Fibroblast of the aortic adventitia (primary cell): ENCODE data around the gene ZSCAN10. TPM values are rescaled to one million over a fixed set of nuclear protein-coding genes. Genes with fewer than 3 reads are reported as not detected.
"Not testable (repeated sequence)": the region's sequence is repeated elsewhere in the genome, so short reads cannot be mapped to it uniquely, and the experiment has no call there.

ENCODE experiments used
- DNase-seq: peaks from one replicate; pipeline ENCODE4 v3.0.0-alpha.2; 2010; ENCODE audit warnings: low read depth
- H3K4me3 ChIP-seq: 2 replicates; pipeline ENCODE4 v1.5.1; 2011; ENCODE audit warnings: low read depth, mild to moderate bottlenecking, control low read depth, low read length, moderate library complexity
- total RNA-seq: library from RNA; depleted of rRNA; stranded (reverse); fragments of >200 nt; gene quantifications from 2 replicates; pipeline ENCODE4 v1.2.3, GENCODE V29; 2012; ENCODE audit warnings: low replicate concordance
- TF ChIP-seq, protein P1 (sequence below): IDR thresholded peaks from 2 replicates; pipeline ENCODE4 v1.5.1; 2011; ENCODE audit warnings: mild to moderate bottlenecking, low read length, control low read depth, inconsistent platforms; ENCODE audit not compliant: insufficient read depth

ZSCAN10 gene
- total RNA-seq, 1 donor = not detected

DNA sequence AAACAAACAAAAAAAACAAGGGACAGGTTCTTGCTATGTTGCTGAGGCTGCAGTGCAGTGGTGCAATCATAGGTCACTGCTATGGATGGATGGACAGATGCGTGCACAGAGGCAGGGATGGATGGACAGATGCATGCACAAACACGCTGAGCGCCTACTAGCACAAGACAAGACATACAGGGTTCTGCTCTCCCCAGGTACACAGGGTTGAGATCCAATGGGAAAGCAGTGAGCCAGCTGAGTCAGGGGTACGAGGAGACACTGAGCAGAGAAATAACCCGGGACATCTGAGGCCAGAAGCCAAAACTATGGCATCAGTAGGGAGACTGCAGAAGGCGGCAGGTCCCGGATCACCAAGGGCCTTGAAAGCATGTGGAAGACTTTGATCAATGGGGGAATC, 27.4 kb downstream of the ZSCAN10 start:
- no peak for DNase-seq
- TF ChIP-seq, protein P1, sequence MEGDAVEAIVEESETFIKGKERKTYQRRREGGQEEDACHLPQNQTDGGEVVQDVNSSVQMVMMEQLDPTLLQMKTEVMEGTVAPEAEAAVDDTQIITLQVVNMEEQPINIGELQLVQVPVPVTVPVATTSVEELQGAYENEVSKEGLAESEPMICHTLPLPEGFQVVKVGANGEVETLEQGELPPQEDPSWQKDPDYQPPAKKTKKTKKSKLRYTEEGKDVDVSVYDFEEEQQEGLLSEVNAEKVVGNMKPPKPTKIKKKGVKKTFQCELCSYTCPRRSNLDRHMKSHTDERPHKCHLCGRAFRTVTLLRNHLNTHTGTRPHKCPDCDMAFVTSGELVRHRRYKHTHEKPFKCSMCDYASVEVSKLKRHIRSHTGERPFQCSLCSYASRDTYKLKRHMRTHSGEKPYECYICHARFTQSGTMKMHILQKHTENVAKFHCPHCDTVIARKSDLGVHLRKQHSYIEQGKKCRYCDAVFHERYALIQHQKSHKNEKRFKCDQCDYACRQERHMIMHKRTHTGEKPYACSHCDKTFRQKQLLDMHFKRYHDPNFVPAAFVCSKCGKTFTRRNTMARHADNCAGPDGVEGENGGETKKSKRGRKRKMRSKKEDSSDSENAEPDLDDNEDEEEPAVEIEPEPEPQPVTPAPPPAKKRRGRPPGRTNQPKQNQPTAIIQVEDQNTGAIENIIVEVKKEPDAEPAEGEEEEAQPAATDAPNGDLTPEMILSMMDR = no peak
- no peak overlapping the region for H3K4me3 ChIP-seq

DNA sequence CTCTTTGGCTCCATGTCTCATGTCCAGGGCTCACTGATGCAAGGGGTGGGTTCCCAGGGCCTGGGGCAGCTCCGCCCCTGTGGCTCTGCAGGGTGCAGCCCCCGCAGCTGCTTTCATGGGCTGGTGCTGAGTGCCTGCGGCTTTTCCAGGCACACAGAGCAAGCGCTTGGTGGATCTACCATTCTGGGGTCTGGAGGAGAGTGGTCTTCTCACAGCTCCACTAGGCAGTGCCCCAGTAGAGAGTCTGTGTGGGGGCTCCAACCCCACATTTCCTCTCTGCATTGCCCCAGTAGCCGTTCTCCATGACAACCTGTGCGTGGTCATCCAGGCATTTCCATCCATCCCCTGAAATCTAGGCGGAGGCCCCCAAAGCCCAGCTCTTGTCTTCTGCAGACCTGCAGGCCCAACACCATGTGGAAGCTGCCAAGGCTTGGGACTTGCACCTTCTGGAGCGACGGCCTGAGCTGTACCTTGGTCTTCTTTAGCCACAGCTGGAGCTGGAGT, 28.4 kb downstream of the ZSCAN10 start:
- TF ChIP-seq, protein P1 = no peak
- H3K4me3 ChIP-seq = no peak overlapping the region
- DNase-seq = no peak

DNA sequence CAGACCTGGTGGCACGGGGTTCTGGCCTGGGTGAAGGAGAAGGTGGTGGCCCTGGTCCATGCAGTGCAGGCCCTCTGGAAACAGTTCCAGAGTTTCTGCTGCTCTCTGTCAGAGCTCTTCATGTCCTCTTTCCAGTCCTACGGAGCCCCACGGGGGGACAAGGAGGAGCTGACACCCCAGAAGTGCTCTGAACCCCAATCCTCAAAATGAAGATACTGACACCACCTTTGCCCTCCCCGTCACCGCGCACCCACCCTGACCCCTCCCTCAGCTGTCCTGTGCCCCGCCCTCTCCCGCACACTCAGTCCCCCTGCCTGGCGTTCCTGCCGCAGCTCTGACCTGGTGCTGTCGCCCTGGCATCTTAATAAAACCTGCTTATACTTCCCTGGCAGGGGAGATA, 29.9 kb downstream of the ZSCAN10 start:
- not testable (repeated sequence) for DNase-seq, H3K4me3 ChIP-seq

DNA sequence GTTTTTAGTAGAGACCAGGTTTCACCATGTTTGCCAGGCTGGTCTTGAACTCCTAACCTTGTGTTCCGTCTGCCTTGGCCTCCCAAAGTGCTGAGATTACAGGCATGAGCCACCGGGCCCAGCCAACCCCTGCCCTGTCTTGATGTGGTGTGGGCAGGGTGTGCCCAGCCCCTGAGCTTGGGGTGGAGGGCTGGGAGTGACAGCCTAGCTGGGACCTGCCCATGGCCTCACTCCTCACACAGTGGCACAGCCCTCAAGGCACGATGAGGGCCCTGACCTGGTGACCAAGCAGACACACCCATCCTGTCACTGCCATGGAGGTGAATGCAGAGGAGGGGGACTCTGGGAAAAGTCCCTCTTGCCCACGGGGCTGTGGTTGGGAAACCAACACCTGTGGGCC, 30.6 kb downstream of the ZSCAN10 start:
- no peak overlapping the region for H3K4me3 ChIP-seq
- no peak for DNase-seq
- TF ChIP-seq, protein P1 = no peak

DNA sequence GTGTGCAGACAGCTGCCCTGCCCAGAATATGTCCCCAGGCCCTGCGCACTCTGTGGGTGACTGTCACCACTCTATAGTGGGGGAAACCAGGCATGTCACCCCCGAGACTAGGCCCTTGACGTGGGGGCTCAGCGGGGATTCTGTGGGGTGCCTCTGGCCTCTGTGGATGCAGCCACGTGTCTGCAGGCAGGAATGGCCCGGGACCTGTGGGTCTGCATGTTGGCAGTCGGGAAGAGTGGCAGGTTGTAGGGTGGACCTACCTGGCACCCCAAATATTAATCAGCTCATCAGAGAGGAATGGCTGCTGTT, 32.7 kb downstream of the ZSCAN10 start:
- TF ChIP-seq, protein P1 = no peak
- DNase-seq = no peak

DNA sequence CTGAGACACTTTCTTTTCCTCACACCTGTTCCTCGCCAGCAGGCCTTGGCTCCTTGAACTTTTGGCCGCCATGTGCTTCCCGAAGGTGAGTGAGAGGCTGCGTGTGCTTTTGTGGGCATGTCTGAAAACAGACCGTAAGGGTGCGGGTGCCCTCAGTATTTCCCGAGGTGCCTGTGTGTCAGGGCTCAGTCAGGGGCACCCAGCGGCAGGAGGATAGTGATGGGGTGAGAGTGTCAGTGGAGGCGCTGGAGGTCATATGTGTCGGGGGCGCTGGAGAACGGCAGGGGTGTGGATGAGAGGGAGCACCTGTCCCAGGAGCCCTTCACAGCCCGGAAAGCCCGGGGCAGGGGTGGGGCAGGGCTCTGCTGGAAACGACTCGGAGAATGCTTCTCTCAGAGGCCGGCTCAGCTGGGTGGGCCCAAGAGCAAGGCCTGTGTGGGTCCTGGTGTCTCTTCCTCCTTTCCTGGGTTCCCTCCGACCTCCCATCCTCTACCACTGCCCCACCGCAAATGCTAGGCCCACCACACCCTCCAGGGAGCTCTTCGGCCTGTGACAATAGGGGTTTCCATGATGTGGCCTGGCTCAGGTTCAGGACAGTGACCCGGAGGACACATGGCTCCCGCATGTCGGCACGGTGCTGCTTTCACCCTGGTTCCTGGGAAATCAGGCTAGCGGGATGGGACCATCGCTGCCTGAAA, 33.2 kb downstream of the ZSCAN10 start:
- DNase-seq = no peak
- peak overlapping the region; percentile 57 for H3K4me3 ChIP-seq
- TF ChIP-seq, protein P1 = no peak

More for the DNA sequence above, 32.7 kb downstream of the ZSCAN10 start:
- peak overlapping the region; percentile 57 for H3K4me3 ChIP-seq

DNA sequence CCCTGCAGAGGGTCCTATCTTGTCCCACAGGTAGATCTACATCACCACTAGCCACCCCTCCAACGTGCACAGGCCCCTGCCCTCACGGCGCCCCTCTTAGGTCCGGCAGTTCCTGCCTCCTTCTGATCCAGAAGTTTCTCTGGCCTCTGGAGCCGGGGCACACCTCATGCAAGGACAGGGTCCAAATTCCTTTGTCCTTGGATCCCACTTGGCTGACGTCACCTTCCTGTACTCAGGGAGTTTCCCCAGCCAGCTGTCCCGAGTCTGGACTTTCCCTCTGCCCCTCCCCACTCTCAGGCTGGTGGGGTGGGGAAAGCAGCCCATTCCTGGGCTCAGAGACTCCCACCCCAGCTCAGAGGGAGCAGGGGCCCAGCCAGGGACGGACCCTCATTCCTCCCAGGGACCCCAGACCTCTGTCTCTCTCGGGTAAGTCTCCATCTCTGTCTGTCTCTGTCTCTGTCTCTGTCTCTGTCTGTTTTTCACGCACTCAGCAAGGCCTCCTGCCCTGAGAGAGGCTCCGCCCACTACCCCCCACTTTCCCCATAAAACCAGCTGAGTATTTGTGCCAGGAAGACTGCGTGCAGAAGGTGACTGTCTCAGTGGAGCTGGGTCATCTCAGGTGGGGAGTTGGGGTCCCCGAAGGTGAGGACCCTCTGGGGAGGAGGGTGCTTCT, 33.9 kb downstream of the ZSCAN10 start, which contains the start of gene IL32:
Gene IL32, plus strand, starts transcription at position 572 of the 673 bp plus-strand sequence. CDS start 172 bp downstream, outside the sequence.
- peak within 1 kb of the TSS; percentile 57 for H3K4me3 ChIP-seq
- DNase-seq = peak; percentile 86
- TF ChIP-seq, protein P1 = no peak
